Effector CD4-positive, alpha-beta T cell (primary cell): ENCODE data around the gene CHST13.
"Not testable (repeated sequence)": the region's sequence is repeated elsewhere in the genome, so short reads cannot be mapped to it uniquely, and the experiment has no call there.

ENCODE experiments used
- DNase-seq: peaks from one replicate; pipeline ENCODE4 v3.0.0-alpha.2; 2020

CHST13 gene

GRCh38 chr3:126557761-126558160 is 33.8 kb downstream of the CHST13 start:
- DNase-seq = no peak

GRCh38 chr3:126558336-126559071 is 34.5 kb downstream of the CHST13 start, which contains the start of gene C3orf22:
Gene C3orf22 (minus strand): TSS chr3:126558932. CDS start chr3:126553390, 5,542 bp downstream.
- DNase-seq = no peak

GRCh38 chr3:126562737-126563276 is 38.9 kb downstream of the CHST13 start:
- DNase-seq = no peak

- DNase-seq = no peak
These were observed 43.9 kb downstream of the CHST13 start for GRCh38 chr3:126567696-126568438.

GRCh38 chr3:126568776-126569342 is 44.9 kb downstream of the CHST13 start:
- DNase-seq = no peak

- no peak for DNase-seq
These were observed 45.5 kb downstream of the CHST13 start for GRCh38 chr3:126569390-126569975.

- no peak for DNase-seq
These were observed 46.2 kb downstream of the CHST13 start for GRCh38 chr3:126570103-126570541.

GRCh38 chr3:126571078-126571477 is 47.1 kb downstream of the CHST13 start:
- no peak for DNase-seq

GRCh38 chr3:126573492-126574117 is 49.6 kb downstream of the CHST13 start:
- no peak for DNase-seq

- no peak for DNase-seq
These were observed 53.3 kb downstream of the CHST13 start for GRCh38 chr3:126577261-126577660.

- DNase-seq = no peak
These were observed 54.7 kb downstream of the CHST13 start for GRCh38 chr3:126578702-126579101.

- DNase-seq = no peak
These were observed 56.8 kb downstream of the CHST13 start for GRCh38 chr3:126580746-126581145.

- DNase-seq = no peak
These were observed 57.6 kb downstream of the CHST13 start for GRCh38 chr3:126581569-126581968.

- DNase-seq = no peak
These were observed 58.4 kb downstream of the CHST13 start for GRCh38 chr3:126582311-126582710.

GRCh38 chr3:126591515-126591914 is 67.6 kb downstream of the CHST13 start:
- not testable (repeated sequence) for DNase-seq
